MCF 10A (cell line): ENCODE measurements around the gene TRAF3IP1. TPM values are rescaled to one million over a fixed set of nuclear protein-coding genes. Genes with fewer than 3 reads are reported as not detected.
A peak's percentile ranks its signal among the peaks of the same experiment; 100 is the strongest.

ENCODE experiments used
- BruUV-seq: library from RNA; stranded (reverse); fragments of 400-500 nt; replicated peaks from 2 replicates; lab custom pipeline; 2021; lab: Mats Ljungman, UMichigan
- CTCF ChIA-PET: fragments of 300-600 bp; sonication (Branson Sonifier 250); formaldehyde crosslinking; extraction: SDS; loops from one replicate; lab custom pipeline; 2021; ENCODE audit warnings: antibody characterized with exemption, inconsistent platforms; lab: Yijun Ruan, JAX
- POLR2A ChIA-PET: fragments of 300-600, 350-650 bp; sonication (Branson Sonifier 250); formaldehyde crosslinking; extraction: SDS; loops from one replicate; lab custom pipeline; 2020; ENCODE audit warnings: antibody characterized with exemption, inconsistent platforms; lab: Yijun Ruan, JAX
- DNase-seq: peaks from one replicate; pipeline ENCODE4 v3.0.0-alpha.2; 2018; ENCODE audit not compliant: unreplicated experiment
- H3K27ac Mint-ChIP-seq: one replicate; pipeline ENCODE4 v1.8.0; 2022; ENCODE audit warnings: mild to moderate bottlenecking, low read depth, mixed read lengths; ENCODE audit not compliant: unreplicated experiment
- H3K27me3 Mint-ChIP-seq: one replicate; pipeline ENCODE4 v1.8.0; 2022; ENCODE audit warnings: mixed read lengths; ENCODE audit not compliant: insufficient read depth, unreplicated experiment
- H3K36me3 Mint-ChIP-seq: one replicate; pipeline ENCODE4 v1.8.0; 2022; ENCODE audit warnings: mild to moderate bottlenecking, moderate library complexity, mixed read lengths; ENCODE audit not compliant: insufficient read depth, unreplicated experiment
- H3K4me1 Mint-ChIP-seq: one replicate; pipeline ENCODE4 v1.8.0; 2022; ENCODE audit warnings: mixed read lengths; ENCODE audit not compliant: insufficient read depth, unreplicated experiment
- H3K4me3 Mint-ChIP-seq: one replicate; pipeline ENCODE4 v1.8.0; 2022; ENCODE audit warnings: mild to moderate bottlenecking, moderate library complexity, mixed read lengths; ENCODE audit not compliant: unreplicated experiment
- H3K9me3 Mint-ChIP-seq: one replicate; pipeline ENCODE4 v1.8.0; 2022; ENCODE audit warnings: mixed read lengths; ENCODE audit not compliant: unreplicated experiment
- CTCF ChIP-seq: fragments of 200-600 bp; IDR thresholded peaks from one replicate; pipeline ENCODE4 v1.8.0; 2022; ENCODE audit warnings: antibody characterized with exemption, mild to moderate bottlenecking; ENCODE audit not compliant: unreplicated experiment
- intact Hi-C: fragments of 100-400 bp; cut with micrococcal nuclease; formaldehyde crosslinking; loops from 2 replicates; pipeline ENCODE4 v1.14.1; 2022
- total RNA-seq: library from RNA; stranded (reverse); gene quantifications from 2 replicates; pipeline ENCODE4 v1.2.3, GENCODE V29; 2022

The TRAF3IP1 gene
- total RNA-seq, 1 experiment from 2014 or later = 19.1 TPM

- peak; percentile 26 for DNase-seq
- no TSS peak for BruUV-seq
- no peaks in the 10 kb centered on the region for H3K27me3 Mint-ChIP-seq
- no peak overlapping the region for H3K4me3 Mint-ChIP-seq
- CTCF ChIA-PET = interaction anchor here (0.5 to 1.4 kb wide), 2 partner anchors 11 to 493 kb away, joined by 4 read pairs; no protein-coding TSS in a partner anchor
- H3K36me3 Mint-ChIP-seq = peaks cover 19% of the 10 kb centered on the region
- POLR2A ChIA-PET = interaction anchor here (0.6 kb wide), 1 partner anchor 1653 kb away, joined by 3 read pairs; no protein-coding TSS in a partner anchor
- H3K27ac Mint-ChIP-seq = peak overlapping the region; percentile 46
- intact Hi-C loops = no loop called here
- TF ChIP-seq CTCF = no peak
- H3K4me1 Mint-ChIP-seq = peaks cover 6% of the 10 kb centered on the region
- peaks cover 8% of the 10 kb centered on the region for H3K9me3 Mint-ChIP-seq
These were observed 62.1 kb downstream of the TRAF3IP1 start for GRCh38 chr2:238382381-238382781.

- Mint-ChIP-seq H3K27ac (no peak overlapping the region), H3K4me1 (peaks cover 6% of the 10 kb centered on the region), H3K36me3 (peaks cover 19% of the 10 kb centered on the region), H3K9me3 (peaks cover 8% of the 10 kb centered on the region), H3K27me3 (no peaks in the 10 kb centered on the region), H3K4me3 (no peak overlapping the region)
- ChIA-PET CTCF (interaction anchor here (1.4 kb wide), 1 partner anchor 12 kb away, joined by 4 read pairs; no protein-coding TSS in a partner anchor), POLR2A (no interaction called here)
- DNase-seq = no peak
- intact Hi-C loops = no loop called here
- BruUV-seq = no TSS peak
- no peak for TF ChIP-seq CTCF
These were observed 62.8 kb downstream of the TRAF3IP1 start for GRCh38 chr2:238383135-238383534.

- TF ChIP-seq CTCF = no peak
- H3K27me3 Mint-ChIP-seq = no peaks in the 10 kb centered on the region
- ChIA-PET CTCF (interaction anchor here (0.6 to 0.7 kb wide), 2 partner anchors 8 to 20 kb away, joined by 3 read pairs; no protein-coding TSS in a partner anchor), POLR2A (no interaction called here)
- H3K4me3 Mint-ChIP-seq = no peak overlapping the region
- H3K9me3 Mint-ChIP-seq = peaks cover 8% of the 10 kb centered on the region
- H3K36me3 Mint-ChIP-seq = peaks cover 19% of the 10 kb centered on the region
- no peak for DNase-seq
- peaks cover 6% of the 10 kb centered on the region for H3K4me1 Mint-ChIP-seq
- no peak overlapping the region for H3K27ac Mint-ChIP-seq
- BruUV-seq = no TSS peak
- intact Hi-C loops = no loop called here
These were observed 63.5 kb downstream of the TRAF3IP1 start for GRCh38 chr2:238383743-238384380.

GRCh38 chr2:238387332-238387731 is 67.0 kb downstream of the TRAF3IP1 start:
- TF ChIP-seq CTCF = no peak
- ChIA-PET CTCF (interaction anchor here (1.0 kb wide), 1 partner anchor 61 kb away, joined by 3 read pairs; no protein-coding TSS in a partner anchor), POLR2A (no interaction called here)
- no peak overlapping the region for H3K27ac Mint-ChIP-seq
- DNase-seq = peak; percentile 22
- intact Hi-C loops = no loop called here
- peaks cover 6% of the 10 kb centered on the region for H3K4me1 Mint-ChIP-seq
- BruUV-seq = no TSS peak
- no peak overlapping the region for H3K4me3 Mint-ChIP-seq
- no peaks in the 10 kb centered on the region for H3K27me3 Mint-ChIP-seq
- H3K36me3 Mint-ChIP-seq = peaks cover under 1% of the 10 kb centered on the region
- peaks cover 8% of the 10 kb centered on the region for H3K9me3 Mint-ChIP-seq
